NCI-H526 (cell line): ENCODE measurements around the gene ADGRL3.

Experiments used
- DNase-seq, 2 experiments: peaks; one replicate each; lab custom pipeline; 2025; lab: John Stamatoyannopoulos, UW

Gene ADGRL3

DNA sequence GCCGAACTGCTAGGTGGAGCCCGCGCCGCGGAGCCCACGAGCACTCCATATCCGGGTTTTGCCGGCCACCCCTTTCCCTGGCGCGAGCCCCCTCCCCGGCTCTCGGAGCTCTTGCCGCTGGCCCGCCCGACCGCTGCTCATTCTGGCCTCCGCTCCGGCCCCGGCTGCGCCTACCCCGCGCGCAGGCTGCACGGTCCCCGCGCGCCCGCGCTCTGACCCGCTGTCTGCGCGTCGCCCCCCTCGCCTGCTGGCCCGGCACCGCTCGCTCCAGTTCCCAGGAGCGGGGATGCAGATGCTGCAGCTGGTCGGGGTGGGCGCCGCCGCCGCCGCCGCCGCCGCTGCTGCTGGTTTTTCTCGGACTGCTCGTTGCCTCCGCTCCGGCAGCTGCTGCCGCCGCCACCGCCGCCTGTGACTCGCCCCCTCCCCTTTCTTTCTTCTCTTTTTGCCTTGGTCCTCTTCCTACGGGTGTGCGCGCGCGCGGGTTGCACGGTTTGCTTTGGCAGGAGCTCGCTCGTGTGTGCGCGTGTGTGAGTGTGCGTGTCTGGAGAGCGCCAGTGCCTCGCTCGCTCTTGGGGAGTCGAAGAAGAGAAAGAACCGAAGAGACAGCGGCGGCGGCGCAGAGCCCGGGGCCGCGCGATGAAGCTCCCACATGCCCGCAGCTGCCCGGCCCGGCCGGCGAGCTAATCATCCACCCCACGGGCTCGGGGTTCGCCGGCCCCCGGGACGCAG, at the start of gene ADGRL3:
Gene ADGRL3 (plus strand): TSS at position 140 of the 729 bp plus-strand sequence.
- peak; percentile 18 to 86 for DNase-seq

GRCh38 chr4:61152433-61152832, 47.7 kb upstream of the ADGRL3 start:
- no peak for DNase-seq

- DNase-seq = no peak
Measured at GRCh38 chr4:61160478-61160877, 39.6 kb upstream of the ADGRL3 start.

DNA sequence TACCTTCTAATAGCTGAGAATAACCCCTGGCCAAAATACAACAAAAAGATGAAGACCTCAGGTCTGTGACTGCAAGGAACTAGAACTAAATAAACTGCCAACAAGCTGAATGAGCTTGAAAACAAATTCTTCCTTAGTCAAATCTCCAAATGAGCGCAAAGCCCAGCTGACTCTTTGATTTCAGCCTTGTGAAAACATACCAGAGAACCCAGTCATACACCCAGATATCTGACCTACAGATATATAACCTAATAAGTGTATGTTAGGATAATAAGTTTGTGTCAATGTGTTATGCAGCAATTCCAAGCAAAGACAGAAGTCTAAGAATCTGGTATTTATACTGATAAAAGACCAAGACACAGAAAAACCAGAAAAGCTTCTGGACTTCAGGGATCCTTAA, 38.0 kb upstream of the ADGRL3 start:
- DNase-seq = no peak

- no peak for DNase-seq
Measured at GRCh38 chr4:61173799-61174198, 26.3 kb upstream of the ADGRL3 start.

DNA sequence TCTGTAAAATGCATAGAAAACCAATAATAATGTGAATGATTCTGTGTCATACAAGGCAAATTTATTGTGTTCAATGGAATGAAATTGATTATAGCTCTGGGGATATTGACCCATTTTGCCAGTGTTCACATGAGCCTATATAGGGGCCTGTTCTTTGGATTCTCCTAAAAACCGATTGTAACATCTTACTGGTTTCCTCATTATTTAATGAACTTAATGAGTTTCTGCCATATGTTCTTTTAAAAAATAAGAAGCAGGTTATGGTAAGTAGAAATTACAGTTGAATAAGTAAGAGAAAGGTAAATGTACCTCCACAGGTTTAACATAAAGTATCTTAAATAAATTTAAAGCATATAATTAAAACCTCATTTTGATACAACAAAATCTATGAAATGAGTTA, 24.6 kb upstream of the ADGRL3 start:
- no peak for DNase-seq

- no peak for DNase-seq
Measured at GRCh38 chr4:61177367-61177766, 22.8 kb upstream of the ADGRL3 start.

DNA sequence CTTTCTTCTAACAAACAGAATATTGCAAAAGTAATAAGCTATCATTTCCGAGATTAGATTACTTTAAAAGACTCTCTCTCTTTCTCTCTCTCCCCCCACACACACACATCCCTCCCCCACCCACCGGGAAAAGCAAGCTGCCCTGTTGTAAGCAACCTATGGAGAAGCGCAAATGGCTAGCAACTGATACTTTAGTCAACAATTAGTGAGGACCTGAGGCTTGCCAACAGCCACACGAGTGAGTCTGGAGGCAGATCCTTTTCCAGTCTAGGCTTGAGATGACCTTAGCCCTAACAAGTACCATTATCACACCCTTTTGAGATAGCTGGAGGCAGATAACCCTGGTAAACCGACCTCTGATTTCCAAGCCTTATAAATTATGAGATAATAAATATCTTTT, 19.7 kb upstream of the ADGRL3 start:
- DNase-seq = no peak

- DNase-seq = no peak
Measured at GRCh38 chr4:61182915-61183314, 17.2 kb upstream of the ADGRL3 start.

DNA sequence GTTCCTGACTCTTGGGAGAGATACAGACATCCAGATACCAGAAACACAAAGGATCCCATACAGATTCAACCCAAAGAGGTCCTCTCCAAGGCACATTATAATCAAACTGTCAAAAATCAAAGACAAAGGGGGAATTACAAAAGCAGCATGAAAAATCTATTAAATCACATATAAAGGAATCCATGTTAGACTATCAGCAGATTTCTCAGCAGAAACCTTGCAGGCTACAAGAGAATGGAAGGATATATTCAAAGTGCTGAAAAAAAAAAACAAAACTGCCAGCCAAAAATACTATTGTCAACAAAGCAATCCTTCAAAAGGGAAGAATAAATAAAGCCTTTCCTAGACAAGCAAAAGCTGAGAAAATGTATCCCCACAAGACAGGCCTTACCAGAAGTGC, 14.8 kb upstream of the ADGRL3 start:
- DNase-seq = no peak

DNA sequence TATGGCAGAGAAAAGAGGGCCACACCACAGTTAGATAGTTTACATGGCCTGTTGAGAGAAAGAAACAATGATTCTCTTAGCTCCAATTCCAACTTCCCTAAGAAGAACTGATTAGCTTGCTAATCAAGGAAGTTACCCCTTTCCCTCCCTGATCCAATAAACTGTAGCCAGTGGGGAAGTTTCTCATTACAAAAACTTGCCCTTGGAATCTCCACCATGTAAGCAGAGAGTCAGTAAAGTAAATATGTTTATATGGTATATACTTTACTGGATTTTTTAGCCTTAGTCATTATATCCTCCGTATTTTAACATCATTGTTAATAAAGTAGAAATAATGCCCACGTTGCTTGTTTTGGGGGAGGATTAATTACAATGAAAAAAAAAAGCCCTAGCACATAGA, 7.7 kb upstream of the ADGRL3 start:
- no peak for DNase-seq

GRCh38 chr4:61193863-61194262, 6.3 kb upstream of the ADGRL3 start:
- no peak for DNase-seq

GRCh38 chr4:61194571-61194970, 5.6 kb upstream of the ADGRL3 start:
- DNase-seq = no peak

DNA sequence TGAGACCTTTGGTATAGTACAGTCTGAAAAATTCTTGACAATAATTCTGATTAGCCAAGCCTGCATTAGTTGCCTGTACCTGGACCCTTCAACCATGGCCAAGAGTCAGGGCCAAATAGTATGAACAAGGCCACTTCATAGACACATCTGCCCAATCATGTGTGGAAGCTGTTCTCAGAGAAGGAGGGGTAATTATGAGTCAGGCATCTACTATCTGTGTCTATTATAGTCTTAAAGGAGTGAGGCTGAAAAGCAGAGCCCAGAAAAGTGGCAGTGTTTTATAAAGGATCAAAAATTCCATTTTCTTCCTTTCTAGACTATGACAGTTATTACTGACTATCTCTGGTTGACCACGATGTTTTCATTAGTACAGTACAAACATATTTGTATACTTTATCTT, 5.0 kb upstream of the ADGRL3 start:
- no peak for DNase-seq

- no peak for DNase-seq
Measured at GRCh38 chr4:61198686-61199085, 1.4 kb upstream of the ADGRL3 start.

GRCh38 chr4:61199873-61200186, 296 bp upstream of the ADGRL3 start:
- DNase-seq = no peak

DNA sequence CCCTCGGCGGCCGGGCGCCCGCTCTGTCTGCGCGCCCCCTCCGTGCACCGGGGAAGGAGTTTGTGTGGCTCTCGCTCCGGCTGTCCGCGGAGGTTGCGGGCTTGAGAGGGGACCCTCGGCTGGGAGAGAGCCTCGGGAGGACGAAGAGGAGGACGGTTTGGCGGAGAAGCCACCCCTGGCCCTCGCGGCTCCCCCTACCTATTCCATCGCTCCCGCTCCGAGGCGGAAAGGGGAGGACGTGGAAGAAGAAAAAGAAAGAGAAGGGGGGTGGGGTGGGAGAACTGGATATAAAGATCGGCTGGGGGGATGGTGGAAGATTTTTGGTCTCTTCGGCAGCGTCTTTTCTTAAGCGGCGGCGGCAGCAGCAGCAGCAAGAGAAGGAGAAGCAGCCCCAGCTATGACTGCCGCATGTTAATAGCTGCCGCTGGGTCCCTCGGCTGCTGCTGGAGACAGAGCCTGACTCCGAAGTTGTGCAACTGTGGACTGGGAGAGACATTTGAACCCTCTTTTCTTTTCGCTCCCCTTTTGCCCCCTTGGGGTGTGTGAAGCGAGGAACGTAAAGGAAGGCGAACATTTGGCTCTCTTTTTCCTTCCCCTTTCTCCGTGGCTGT, 895 bp downstream of the ADGRL3 start:
- DNase-seq = peak; percentile 14 to 51

DNA sequence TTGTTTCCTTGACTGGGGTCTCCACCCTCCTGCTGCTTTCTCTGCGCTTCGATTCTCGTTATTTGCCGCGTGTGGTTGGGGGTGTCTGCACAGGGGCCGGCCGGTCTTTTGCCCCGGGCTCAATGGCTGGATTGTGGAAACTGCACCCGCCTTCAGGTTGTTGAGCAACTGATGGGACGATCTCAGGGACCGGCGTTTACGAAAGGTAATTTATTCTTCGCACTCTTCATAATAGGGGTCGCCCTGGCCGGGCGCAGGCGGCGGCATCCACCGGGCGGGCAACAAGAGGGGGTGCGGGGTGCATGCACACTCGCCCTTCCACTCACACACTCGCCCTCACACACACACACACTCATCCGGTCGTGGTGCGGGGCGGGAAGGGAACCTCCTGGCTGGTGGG, 1.4 kb downstream of the ADGRL3 start:
- peak in 1 of 2 experiments; percentile 31 for DNase-seq

GRCh38 chr4:61201961-61202637, 2.0 kb downstream of the ADGRL3 start:
- DNase-seq = peak in 1 of 2 experiments; percentile 38

DNA sequence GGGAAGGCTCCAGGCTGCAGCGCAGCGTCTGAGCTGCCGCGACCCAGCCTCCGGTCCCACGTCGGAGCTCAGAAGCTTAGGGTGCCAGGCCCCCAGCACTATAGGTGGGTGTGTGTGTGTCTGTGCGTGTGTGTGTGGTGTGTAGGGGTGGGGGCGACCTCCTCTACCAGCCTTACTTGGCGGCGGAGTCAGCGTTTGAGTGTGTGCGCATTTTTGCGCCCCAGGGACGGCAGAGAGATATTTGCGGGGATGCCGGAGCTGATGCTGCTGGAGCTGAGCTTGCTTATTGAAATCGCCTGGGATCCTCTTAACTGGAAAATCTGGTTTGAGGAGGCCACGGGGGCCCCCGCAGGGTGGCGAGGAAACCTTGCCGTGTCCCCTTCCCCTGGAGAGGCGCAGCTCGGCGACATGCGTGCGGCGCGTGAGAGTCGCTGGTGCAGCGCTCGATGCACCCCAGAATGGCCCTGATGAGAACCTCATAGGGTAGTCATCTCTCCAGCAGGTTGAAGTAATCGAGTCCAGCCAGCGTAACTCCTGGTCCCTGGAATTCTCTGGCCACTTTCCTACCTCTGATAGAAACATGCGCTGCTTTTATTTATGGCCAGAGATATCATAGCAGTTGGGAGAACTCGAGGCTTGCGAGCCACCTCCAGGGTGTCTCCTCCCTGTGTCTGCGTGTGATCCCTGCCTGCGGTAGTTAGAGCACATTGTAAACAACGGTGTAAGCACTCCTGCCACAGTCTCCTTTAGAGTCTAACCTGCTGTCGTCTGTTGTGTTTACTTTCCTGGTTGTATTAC, 2.7 kb downstream of the ADGRL3 start:
- DNase-seq = peak in 1 of 2 experiments; percentile 57

GRCh38 chr4:61203436-61203790, 3.3 kb downstream of the ADGRL3 start:
- DNase-seq = no peak

DNA sequence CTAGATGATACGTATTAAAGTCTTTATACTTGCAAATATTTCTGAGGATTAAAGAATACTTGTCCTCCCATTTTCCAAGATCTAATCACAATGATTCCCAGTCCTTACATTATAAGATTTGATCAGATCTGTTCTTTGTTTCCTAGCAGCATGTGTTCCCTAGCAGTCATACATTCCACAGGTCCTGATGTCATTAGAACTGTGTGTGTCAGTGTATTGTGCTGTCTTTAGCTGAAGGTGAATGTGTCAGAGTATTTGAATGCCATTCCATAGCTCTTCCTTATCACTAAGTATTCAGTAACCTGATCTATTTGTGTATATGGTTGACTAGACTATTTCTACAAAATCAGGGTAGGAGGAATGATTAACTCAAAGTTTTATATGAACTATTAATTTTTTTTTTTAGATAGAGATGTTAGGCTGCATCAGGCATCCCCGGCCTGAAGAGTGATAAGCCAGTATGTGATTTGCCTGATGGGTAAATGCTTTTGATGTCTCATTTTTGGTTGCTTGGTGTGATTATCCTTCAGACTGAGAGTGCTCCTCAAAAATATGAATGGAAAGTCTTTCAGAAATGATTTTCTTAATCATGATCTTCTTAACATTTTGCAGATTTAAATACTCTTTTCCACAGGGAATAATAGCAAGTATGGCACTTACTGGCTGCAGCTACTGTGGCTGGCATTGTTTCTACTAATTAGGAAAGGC, 4.4 kb downstream of the ADGRL3 start:
- peak; percentile 57 to 66 for DNase-seq
